Sigmoid colon (tissue), 4 donors: ENCODE data around the gene SESN3.

Experiments used
- POLR2AphosphoS5 ChIP-seq, 4 donors: sonication (generic); formaldehyde crosslinking; IDR thresholded peaks; one replicate each; pipeline ENCODE4 v1.6.1; 2017; ENCODE audit warnings: antibody characterized with exemption in 4 of 4
- TF ChIP-seq, protein P1 (sequence below), 4 experiments: fragments of 450-650 bp in 3 of 4; fragments of 200-600 bp in 1 of 4; IDR thresholded peaks; one replicate each; pipeline ENCODE4 v1.5.1; 2016 to 2019; ENCODE audit warnings: antibody characterized with exemption in 4 of 4, mild to moderate bottlenecking in 3 of 4, moderate library complexity in 2 of 4

DNA sequence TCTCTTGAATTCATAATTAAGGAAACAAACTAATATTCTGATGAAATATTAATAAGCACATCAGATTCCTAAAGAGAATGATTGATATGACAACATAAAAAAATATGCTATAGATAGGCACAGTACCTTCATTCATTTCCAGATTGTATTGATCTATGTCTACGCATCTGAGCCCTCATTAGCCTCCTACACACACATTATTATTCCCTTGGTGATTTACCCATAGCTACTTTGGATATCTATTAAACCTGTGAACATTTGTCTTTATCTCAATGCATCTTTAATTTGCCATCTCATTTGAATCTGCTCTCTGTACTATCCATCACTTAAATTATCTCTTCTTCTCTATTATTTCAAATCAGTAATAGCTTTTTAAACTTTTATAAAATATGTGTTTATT lies 18.4 kb downstream of the SESN3 start:
- TF ChIP-seq, protein P1, sequence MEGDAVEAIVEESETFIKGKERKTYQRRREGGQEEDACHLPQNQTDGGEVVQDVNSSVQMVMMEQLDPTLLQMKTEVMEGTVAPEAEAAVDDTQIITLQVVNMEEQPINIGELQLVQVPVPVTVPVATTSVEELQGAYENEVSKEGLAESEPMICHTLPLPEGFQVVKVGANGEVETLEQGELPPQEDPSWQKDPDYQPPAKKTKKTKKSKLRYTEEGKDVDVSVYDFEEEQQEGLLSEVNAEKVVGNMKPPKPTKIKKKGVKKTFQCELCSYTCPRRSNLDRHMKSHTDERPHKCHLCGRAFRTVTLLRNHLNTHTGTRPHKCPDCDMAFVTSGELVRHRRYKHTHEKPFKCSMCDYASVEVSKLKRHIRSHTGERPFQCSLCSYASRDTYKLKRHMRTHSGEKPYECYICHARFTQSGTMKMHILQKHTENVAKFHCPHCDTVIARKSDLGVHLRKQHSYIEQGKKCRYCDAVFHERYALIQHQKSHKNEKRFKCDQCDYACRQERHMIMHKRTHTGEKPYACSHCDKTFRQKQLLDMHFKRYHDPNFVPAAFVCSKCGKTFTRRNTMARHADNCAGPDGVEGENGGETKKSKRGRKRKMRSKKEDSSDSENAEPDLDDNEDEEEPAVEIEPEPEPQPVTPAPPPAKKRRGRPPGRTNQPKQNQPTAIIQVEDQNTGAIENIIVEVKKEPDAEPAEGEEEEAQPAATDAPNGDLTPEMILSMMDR (IDR thresholded peaks at IDR 0.05), result no peak
- TF ChIP-seq POLR2AphosphoS5 (IDR thresholded peaks at IDR 0.05), result no peak
